Effector CD8-positive, alpha-beta T cell (primary cell): ENCODE measurements around the gene MFNG.
A peak's percentile ranks its signal among the peaks of the same experiment; 100 is the strongest.

Experiments
- DNase-seq: peaks from one replicate; lab custom pipeline; 2025; lab: John Stamatoyannopoulos, UW

The MFNG gene

DNA sequence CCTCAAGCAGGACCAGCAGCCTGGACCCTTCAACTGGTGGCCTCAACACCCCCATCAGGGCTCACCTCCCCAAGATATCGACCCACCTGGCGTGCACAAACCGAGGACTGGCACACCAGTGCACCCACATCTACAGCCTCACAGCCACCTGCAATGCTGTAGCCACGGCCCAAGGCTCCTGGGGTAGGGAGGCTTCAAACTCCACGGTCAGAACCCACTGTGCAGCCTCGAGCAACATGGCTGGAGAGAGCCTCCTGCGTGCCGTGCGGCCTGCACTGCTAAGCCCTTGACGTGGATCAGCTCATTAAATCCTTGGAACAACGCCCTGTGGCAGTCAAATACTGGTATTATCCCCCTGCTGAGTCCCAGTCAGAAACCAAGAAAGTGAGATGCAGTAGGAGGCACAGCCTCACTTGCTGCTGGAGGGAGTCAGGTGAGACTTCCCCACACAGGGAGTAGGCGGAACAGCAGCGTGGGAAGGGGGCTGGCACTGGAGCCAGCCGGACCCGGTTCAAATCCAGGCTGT, 28.4 kb upstream of the MFNG start:
- DNase-seq = no peak

DNA sequence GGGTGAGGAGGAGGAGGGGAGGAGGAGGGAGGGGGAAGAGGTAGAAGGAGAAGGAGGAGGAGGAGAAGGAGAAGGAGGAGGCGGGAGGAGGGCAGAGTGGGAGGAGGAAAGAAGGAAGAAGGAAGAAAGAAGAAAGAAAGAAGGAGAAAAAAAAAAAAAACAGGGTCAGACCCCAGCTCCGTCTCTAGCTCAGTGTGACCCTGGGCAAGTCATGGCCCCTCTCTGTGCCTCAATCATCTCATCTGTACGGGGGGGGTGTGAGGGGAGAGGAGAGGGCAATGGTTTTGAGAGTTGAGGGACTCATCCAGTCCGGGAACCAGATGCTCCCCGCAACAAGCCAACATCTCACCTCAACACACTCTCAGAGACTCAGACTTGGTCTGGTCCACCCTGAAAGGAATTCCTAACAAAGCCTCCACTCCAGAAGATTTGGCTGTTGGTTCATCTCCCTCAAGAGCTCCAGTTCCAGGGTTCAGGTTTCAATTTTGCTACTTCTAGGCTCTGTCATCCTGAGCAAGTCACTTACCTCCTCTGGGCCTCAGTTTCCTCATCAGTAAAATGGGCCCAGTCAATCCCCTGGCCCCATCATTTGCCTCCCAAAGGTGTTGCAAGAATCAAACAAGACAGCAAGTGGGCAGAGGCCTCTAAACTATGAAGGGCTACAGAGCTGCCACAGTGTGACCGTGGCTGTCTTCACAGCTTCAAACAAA, 25.4 kb upstream of the MFNG start:
- DNase-seq = no peak

DNA sequence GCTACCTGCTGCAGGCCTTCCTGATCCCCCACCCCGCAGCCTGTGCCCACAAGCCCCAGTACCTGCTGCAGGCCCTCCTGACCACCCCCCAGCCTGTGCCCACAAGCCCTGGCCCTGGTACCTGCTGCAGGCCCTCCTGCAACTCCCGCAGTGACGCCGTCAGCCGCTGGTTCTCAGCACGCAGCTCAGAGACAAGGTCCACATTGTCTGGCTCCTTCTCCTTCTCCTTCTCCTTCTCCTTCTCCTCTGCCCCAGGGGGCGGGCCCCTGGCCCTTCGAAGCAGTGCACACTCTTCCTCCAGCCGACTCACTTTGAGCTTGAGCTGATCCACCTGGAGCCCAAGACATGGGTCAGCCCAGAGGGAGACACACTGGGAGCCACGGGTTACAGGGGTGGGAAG, 23.9 kb upstream of the MFNG start:
- no peak for DNase-seq

GRCh38 chr22:37509059-37509860, 23.1 kb upstream of the MFNG start:
- DNase-seq = no peak

DNA sequence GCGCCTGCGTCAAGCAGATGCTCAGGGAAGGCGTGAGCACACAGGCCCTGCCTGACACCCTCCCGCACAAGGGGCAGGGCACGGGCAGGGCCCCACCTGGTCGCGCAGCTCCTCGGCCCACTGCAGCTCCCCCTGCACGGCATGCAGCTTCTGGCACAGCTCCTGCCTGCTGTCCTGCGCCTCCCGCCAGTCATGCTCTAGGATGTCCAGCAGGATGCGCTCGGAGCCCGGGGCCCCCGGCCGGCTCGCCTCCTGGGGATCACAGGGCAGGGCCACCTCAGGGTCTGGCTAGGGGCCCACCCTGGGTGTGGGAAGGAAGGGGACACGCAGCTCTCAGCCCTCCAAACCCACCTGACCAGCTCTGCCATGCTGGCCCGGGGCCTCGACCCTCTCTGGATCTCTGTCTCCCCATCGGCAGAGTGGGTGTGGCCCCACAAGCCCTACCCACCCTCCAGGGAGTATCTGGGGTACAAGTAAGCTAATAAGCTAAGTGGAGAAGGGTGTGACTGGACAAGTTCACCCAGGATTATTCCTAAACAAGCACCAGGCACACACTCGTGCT, 22.3 kb upstream of the MFNG start:
- no peak for DNase-seq

GRCh38 chr22:37507731-37508130, 21.5 kb upstream of the MFNG start:
- DNase-seq = no peak

DNA sequence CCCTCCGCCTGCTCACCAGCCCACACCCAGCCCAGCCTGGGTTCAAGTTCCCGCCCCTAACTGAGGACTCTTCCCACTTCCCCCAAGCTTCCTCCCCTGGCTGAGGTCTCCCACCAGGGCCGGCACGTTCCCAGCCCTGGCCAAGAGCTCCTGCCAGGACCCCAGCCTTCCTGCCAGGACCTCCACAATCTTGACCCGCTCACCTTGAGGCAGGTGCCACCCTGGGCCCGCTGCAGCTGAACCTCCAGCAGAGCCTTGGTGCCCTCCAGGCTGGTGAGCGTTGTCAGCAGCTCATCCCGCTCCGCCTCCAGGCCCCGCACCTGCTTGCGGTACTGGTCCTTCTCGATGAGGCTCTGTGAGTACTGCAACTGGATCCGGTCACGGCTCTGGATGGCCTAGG, 19.8 kb upstream of the MFNG start:
- no peak for DNase-seq

DNA sequence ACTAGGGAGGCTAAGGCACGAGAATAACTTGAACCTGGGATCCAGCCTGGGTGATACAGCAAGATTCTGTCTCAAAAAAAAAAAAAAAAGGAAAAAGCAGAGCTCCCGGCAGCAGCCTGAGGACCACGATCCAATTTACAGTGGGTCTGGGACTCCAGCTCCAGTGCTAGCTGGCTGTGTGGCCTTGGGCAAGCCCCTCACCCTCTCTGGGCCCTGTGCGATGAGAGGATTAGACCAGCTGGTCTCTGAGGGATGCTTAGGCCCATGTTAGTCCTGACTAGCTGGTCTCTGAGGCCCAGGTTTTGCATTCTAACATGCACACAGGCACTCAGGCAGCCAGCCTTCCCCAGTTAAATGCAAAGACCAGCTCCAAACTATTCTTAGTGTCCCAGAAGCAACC, 19.4 kb upstream of the MFNG start:
- DNase-seq = no peak

DNA sequence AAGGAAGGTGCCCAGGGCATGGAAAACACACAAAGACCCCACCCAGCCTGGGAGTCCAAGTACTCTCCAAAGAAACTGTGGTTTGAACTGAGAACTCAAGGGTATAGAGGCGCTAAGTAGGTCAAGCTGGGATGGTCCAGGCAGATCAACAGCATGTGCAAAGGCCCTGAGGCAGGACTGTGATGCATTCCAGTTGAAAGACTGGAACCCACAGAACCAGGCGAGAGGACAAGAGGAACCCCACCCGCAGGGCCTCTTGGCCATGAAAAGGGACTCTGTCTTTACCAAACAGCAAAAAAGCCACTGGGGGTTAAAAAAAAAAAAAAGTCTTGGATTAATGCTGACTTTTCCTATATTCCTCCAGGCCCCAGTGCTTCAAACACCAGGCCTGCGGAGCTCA, 18.8 kb upstream of the MFNG start:
- no peak for DNase-seq

DNA sequence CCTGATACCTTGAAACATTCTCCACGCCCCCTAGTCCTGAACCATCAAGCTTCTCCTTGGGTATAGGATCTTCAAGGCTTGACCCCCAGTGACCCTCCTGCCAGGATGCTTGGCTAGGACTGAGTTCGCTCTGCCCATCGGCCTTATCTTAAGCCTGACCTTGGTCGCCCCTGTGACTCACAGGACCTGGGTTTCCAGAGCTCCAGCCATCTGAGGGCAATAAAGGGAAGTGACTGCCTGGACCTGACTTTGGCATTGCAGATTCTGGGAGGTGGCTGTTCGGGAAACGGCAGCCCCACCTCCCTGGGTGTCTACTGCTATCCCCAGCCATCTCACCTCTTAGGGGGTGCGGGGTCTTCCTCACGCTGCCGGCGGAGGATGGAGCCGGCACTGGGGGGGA, 17.7 kb upstream of the MFNG start:
- no peak for DNase-seq

DNA sequence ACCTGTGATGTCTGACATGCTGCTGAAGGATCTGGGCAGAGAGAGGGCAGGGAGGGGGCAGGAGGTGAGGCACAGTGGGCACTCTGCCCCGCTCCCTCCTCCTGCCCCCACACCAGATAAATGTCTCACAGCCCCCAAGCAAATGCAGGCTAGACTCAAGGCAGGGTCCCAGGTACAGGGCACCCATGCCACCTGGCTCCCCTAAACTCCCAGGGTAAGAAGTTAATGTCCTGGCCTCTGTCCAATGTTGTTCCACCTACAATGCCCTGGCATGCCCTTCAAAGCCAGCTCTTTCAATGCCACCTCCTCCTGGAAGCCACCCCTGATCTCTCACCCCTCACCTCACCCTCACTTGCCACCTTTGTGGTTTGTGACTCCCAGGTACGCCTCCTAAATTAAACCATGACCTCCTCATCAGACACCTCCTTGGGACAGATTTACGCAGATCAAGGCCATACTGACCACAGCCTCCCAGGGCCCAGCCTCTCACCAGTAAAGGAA, 17.0 kb upstream of the MFNG start:
- DNase-seq = no peak

DNA sequence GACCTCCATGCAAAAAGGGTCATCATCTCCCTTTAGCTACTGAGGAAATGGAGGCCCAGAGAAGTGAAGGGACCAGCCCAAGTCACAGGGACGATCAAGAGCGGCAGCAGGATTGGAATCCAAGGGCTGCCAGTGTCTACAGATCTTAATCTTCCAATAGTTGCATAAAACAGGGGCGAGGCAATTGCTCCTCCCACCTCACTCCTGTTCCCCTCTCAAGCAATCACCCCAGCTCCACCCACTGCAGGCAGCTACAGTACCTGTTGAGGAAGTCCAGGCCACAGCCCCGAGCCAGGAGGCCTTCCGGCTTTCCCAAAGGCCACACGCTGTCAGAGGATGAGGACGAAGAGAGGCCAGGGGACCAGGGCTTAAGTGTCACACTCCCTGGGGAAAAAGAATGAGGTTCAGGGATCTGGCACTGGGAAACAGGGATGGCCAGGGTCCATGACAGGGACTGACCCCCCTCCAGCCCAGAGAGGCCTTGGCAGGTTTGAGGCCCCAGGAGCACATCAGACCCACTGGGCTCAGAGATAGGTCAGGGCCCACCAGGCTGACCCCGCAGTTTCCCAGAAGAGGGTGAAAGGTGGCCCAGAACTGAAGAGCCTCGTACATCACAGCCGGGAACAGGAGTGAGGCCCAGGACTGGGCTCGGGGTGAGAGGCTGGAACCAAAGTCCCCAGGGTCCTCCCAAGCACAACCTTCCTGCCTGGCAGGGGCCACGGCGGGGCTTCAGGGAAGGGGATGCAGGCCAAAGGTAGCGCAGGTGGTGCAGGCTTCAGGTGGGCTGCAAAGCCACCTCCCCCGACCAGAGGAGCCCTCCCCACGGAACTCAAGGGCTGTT, 16.4 kb upstream of the MFNG start:
- no peak for DNase-seq

- DNase-seq = no peak
Observed at GRCh38 chr22:37501610-37502341, 15.6 kb upstream of the MFNG start.

DNA sequence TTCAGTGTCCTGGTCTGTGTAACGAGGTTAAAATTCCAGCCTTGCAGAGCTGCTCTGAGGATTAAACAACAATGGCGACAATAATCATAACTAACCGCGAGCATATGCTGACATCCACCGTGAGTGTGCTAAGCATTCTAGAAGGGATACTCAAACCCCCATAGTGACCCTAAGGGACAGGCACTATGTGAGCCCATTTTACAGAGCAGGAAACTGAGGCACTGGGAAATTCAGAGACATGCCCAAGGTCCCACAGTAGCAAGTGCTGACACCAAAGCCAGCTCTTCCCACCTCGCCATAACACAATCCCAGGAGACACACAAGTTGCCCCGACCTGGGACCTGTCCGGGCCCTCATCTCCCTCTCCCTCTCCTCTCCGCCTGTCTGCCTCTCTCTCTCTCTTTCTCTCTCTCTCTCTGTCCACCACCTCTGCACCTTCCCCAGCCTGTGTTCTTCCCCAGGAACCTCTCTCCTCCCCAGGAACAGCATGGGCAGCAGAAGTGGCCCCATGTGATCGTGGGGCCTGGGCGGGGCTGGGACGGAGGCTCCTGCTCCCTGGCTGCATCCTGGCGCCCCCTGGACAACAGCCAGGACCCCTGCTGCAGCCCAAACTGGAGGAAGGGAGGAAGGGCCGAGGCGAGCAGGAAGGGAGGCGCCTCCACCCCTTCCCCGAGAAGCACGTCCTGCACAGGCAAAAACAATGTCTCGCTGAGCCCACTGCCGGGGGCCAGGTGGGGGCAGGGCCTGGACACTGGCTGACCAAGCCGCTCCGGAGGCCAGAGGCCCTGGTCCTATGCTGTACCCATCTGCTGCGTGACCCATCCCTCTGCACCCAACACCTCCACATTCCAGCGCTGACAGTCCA, 14.8 kb upstream of the MFNG start:
- no peak for DNase-seq

DNA sequence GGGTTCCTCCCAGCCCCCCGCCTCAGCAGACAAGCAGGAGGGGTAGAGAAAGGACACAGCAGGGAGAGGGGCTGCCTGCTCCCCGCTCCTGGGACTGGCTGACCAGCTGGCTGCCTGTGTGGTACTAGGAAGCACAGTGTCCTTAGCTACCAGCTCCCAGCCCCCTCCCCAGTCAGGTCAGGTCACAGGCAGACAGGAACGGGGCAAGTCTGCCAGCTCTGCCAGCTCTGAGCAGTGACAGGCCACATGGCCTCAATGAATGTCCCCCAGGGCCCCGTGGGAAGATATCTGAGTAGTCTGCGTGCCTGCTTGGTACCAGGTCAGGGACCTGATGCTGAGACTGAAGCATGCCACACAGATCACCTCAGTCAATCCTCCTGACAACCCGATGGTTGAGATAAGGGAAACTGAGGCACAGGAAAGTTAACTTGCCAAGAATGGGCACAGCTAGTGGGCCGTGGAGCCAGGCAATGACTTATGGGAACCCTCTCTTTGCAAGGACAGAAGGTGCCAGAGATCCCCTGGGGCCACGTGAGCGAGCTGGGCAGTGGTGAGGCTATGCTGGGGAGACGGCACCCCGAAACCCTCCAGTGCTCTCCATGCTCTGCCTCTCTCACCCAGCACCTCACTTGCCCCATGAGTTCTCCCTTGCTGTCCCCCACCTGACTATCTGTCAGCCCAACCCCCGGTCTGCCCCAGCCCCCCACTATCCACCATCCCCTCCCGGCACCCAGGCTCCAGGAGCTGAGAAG, 13.8 kb upstream of the MFNG start:
- no peak for DNase-seq

DNA sequence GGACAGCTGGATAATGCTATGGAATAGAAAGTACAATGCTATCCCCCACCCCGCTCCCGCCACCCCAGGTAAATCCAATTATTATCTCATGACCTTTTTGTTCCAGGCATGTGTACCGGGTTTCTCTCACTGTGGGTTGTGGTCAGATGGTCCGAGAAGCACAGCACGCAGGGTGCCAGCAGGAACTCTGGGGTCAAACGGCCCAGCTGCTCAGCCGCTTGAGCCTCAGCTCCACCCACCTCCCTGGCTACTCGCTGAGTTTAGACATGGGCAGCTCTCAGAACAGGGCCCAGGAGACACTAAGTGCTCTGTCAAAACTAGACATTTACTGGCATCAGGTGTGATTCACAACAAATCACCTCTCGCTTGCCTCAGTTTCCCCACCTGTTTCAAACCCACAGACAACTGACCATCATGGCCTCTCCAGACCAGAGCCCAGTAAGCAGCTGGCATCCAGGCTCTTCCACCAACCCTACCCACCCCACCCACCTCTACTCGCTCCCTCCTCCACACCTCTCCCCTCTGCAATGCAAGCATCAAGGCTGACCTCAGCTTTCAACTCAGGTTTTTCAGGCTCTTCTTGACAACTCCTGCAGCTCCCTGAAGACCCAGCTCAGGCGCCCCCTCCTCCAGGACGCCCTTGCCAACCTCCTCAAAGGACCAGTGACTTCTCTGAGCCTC, 13.0 kb upstream of the MFNG start:
- DNase-seq = no peak

DNA sequence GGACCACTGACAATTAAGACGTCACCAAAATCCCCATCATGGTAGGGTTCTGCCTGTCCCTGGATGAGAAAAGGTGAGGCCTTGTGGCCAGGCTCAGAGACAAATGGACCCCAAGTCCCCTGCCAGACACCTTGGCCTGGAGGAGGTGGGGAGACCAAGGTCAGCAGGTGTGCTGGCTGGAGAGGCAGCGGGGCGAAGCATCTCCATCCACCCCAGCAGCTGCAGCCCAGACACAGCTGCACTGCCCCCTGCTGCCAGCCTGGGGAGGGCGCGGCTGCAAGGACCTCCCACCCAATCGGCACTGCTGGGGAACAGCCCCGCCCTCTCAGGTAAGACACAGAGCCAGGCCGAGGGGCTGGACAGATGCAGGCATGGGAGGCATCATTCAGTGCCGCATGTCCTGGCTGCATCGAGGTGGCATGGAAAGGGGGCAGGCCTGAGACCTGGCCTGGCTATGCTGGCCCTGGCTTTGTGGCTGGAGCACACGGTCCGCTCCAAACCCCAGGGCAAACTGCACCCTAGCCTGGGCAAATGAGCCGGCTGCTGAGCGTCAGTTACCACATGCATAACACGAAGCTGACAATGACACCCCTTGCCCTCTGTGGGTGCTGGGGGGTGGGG, 12.2 kb upstream of the MFNG start:
- peak; percentile 55 for DNase-seq

DNA sequence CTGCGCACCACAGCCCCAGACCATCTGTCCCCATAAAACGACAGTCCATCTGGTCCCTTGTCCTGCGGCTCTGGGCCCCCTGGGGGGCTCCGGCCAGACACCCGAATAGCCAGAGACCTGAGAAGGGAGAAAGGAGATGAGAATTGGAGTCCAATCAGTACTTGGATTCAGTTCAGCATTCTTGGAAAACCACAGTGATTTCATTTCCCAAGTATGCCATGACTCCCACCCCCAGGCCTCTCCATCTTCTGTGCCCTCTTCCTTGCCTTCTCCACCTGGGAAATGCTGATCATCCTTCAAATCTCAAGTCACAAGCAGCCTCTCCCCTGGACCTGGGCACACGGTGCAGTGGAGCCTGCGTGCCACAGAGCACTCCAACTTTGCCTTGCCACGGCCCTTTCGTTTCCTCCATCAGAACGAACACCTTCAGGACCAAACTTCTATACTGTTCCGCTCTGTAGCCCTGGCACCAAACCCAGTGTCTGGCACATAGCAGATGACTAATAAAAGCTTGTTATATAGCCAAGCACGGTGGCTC, 10.9 kb upstream of the MFNG start:
- DNase-seq = no peak
